GM12878 (cell line): ENCODE measurements around the gene SLC35A4. TPM values are rescaled to one million over a fixed set of nuclear protein-coding genes. Genes with fewer than 3 reads are reported as not detected.

Experiments used
- BACH1 ChIP-seq: fragments of 450-650 bp; IDR thresholded peaks from 2 replicates; pipeline ENCODE4 v1.6.1; 2017; ENCODE audit warnings: mild to moderate bottlenecking, borderline replicate concordance
- EGR1 ChIP-seq, 2 experiments: IDR thresholded peaks; 1 replicate in 1 of 2; 2 replicates in 1 of 2; pipeline ENCODE4 v1.6.1; 2011 to 2012; ENCODE audit warnings: low read depth in 2 of 2, low read length in 2 of 2, borderline replicate concordance in 1 of 2, mild to moderate bottlenecking in 1 of 2, moderate library complexity in 1 of 2
- ESRRA ChIP-seq: IDR thresholded peaks from 2 replicates; pipeline ENCODE4 v1.6.1; 2012; ENCODE audit warnings: mild to moderate bottlenecking, low read length, improper control_type of control experiment
- EZH2 ChIP-seq: IDR thresholded peaks from 2 replicates; pipeline ENCODE4 v1.6.1; 2012; ENCODE audit warnings: low read depth, mild to moderate bottlenecking, control low read depth, inconsistent platforms, low read length, borderline replicate concordance; ENCODE audit not compliant: control insufficient read depth
- FOS ChIP-seq: IDR thresholded peaks from 3 replicates; pipeline ENCODE4 v1.6.1; 2011; ENCODE audit warnings: borderline replicate concordance; ENCODE audit not compliant: insufficient read length; ENCODE audit errors: extremely low read depth
- IKZF2 ChIP-seq, 2 experiments: fragments of 450-650 bp; IDR thresholded peaks; 2 replicates each; pipeline ENCODE4 v1.6.1; 2017; ENCODE audit warnings: mild to moderate bottlenecking in 2 of 2, moderate library complexity in 2 of 2
- JUND ChIP-seq: IDR thresholded peaks from 2 replicates; pipeline ENCODE4 v1.6.1; 2012; ENCODE audit warnings: low read depth, mild to moderate bottlenecking, low read length, improper control_type of control experiment, moderate library complexity
- KLF5 ChIP-seq: fragments of 450-650 bp; IDR thresholded peaks from 2 replicates; pipeline ENCODE4 v1.6.1; 2014; ENCODE audit warnings: mild to moderate bottlenecking; ENCODE audit not compliant: partially characterized antibody
- MTA2 ChIP-seq: fragments of 450-650 bp; IDR thresholded peaks from 2 replicates; pipeline ENCODE4 v1.6.1; 2016; ENCODE audit warnings: low read depth, mild to moderate bottlenecking, moderate library complexity
- NFYA ChIP-seq: IDR thresholded peaks from 2 replicates; pipeline ENCODE4 v1.6.1; 2011; ENCODE audit warnings: low read depth, mild to moderate bottlenecking, low read length, improper control_type of control experiment, borderline replicate concordance
- NR2C1 ChIP-seq: fragments of 450-650 bp; IDR thresholded peaks from 2 replicates; pipeline ENCODE4 v1.6.1; 2017; ENCODE audit warnings: antibody characterized with exemption, mild to moderate bottlenecking, moderate library complexity
- POLR2A ChIP-seq: IDR thresholded peaks from 2 replicates; pipeline ENCODE4 v1.6.1; 2011; ENCODE audit warnings: low read depth, mild to moderate bottlenecking, low read length
- PRDM15 ChIP-seq: fragments of 450-650 bp; formaldehyde crosslinking; IDR thresholded peaks from 2 replicates; pipeline ENCODE4 v1.4.0; 2020; ENCODE audit warnings: mild to moderate bottlenecking, moderate library complexity
- RB1 ChIP-seq: fragments of 450-650 bp; formaldehyde crosslinking; IDR thresholded peaks from 2 replicates; pipeline ENCODE4 v1.6.1; 2017; ENCODE audit warnings: mild to moderate bottlenecking, borderline replicate concordance
- RUNX3 ChIP-seq: IDR thresholded peaks from 2 replicates; pipeline ENCODE4 v1.6.1; 2012; ENCODE audit warnings: low read length, inconsistent platforms
- SIN3A ChIP-seq: IDR thresholded peaks from 2 replicates; pipeline ENCODE4 v1.6.1; 2012; ENCODE audit warnings: low read depth, low read length, improper control_type of control experiment
- SMAD1 ChIP-seq: fragments of 450-650 bp; IDR thresholded peaks from 2 replicates; pipeline ENCODE4 v1.6.1; 2018; ENCODE audit warnings: mild to moderate bottlenecking, low read depth; ENCODE audit not compliant: partially characterized antibody
- SMAD5 ChIP-seq: IDR thresholded peaks from 2 replicates; pipeline ENCODE4 v1.6.1; 2016; ENCODE audit warnings: antibody characterized with exemption, low read depth
- TAF1 ChIP-seq: IDR thresholded peaks from 2 replicates; pipeline ENCODE4 v1.6.1; 2011; ENCODE audit warnings: mild to moderate bottlenecking, low read depth, low read length, borderline replicate concordance
- ZNF622 ChIP-seq: fragments of 450-650 bp; IDR thresholded peaks from 2 replicates; pipeline ENCODE4 v1.6.1; 2017; ENCODE audit warnings: mild to moderate bottlenecking, inconsistent platforms
- polyA plus RNA-seq, 11 experiments: library from polyadenylated mRNA; depleted of rRNA in 4 of 11; unstranded in 6 of 11; stranded (reverse) in 5 of 11; fragments of >200 nt; fragmentation: Nextera tagmentation in 4 of 11; fragmentation: Illumina TruSeq in 1 of 11; extraction: Ambion mirVana in 4 of 11; extraction: Trizol in 1 of 11; gene quantifications; 1 replicate in 1 of 11; 2 replicates in 10 of 11; pipeline versions ENCODE4 v1.2.1 to v1.2.3, GENCODE V29; 2011 to 2016; ENCODE audit warnings: inconsistent platforms in 2 of 11, missing spikeins in 2 of 11, low read depth in 1 of 11
- total RNA-seq, 4 experiments: library from RNA; depleted of rRNA in 3 of 4; stranded (reverse); fragments of >200 nt in 3 of 4; fragmentation: Illumina TruSeq in 1 of 4; extraction: Trizol in 1 of 4; gene quantifications; 2 replicates each; pipeline versions ENCODE4 v1.2.1 to v1.2.3, GENCODE V29; 2013 to 2021
- TF ChIP-seq, protein P1 (sequence below): fragments of 450-650 bp; IDR thresholded peaks from 2 replicates; pipeline ENCODE4 v1.6.1; 2018; ENCODE audit warnings: mild to moderate bottlenecking, low read depth, moderate library complexity; ENCODE audit not compliant: partially characterized antibody
- TF ChIP-seq, protein P2 (sequence below): fragments of 450-650 bp; IDR thresholded peaks from 2 replicates; pipeline ENCODE4 v1.6.1; 2017; ENCODE audit warnings: mild to moderate bottlenecking, low read depth, inconsistent platforms; ENCODE audit not compliant: poor library complexity, severe bottlenecking

SLC35A4 gene
- total and polyA plus RNA-seq, 10 of the 15 experiments (the other 5 are each of a cell fraction or from before 2014, with no cell fraction given): 23.8 to 167 (median 114) TPM

DNA sequence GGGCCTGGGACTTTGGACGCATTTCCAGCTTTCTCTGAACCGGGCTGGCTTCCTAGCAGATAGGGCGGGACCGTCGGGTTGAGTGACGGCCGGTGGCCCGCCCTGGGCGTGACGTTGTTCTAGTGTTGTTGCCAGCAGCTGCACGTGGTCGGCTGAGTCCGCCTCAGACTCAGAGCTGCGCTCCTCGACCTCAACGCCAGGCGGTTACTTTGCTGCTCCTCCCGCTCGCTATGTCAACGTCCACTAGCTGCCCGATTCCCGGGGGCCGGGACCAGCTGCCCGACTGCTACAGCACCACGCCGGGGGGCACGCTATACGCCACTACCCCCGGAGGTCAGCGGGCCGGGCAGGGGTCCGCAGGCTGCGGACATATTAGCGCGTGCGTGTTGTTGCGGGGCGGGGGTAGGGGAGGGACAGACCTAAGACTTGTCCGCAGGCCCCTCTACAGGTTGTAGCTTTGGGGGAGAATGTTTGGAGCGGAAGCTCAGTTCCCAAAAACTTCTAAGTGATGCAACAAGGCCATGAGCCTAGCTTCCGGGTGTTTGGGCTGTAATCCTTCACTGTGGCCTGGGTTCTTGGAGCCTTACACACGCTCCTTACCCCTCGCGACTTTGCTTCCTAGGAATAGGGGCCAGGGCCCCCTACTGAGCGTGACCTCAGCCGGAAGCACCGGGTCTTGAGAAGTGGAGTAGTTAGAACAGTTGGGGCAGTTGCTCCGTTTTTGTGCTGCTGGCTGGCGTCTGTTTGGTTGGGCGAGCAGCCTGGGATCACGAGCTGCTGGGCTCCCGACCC is 16.9 kb upstream of the SLC35A4 start, which contains the start of gene EIF4EBP3 (continued):
- TF ChIP-seq, protein P1, sequence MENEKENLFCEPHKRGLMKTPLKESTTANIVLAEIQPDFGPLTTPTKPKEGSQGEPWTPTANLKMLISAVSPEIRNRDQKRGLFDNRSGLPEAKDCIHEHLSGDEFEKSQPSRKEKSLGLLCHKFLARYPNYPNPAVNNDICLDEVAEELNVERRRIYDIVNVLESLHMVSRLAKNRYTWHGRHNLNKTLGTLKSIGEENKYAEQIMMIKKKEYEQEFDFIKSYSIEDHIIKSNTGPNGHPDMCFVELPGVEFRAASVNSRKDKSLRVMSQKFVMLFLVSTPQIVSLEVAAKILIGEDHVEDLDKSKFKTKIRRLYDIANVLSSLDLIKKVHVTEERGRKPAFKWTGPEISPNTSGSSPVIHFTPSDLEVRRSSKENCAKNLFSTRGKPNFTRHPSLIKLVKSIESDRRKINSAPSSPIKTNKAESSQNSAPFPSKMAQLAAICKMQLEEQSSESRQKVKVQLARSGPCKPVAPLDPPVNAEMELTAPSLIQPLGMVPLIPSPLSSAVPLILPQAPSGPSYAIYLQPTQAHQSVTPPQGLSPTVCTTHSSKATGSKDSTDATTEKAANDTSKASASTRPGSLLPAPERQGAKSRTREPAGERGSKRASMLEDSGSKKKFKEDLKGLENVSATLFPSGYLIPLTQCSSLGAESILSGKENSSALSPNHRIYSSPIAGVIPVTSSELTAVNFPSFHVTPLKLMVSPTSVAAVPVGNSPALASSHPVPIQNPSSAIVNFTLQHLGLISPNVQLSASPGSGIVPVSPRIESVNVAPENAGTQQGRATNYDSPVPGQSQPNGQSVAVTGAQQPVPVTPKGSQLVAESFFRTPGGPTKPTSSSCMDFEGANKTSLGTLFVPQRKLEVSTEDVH: no peak
- TF ChIP-seq RUNX3: no peak
- peak; percentile 57; the same call in 1 of the 2 replicates for TF ChIP-seq RB1
- peak in 1 of 2 experiments; percentile 36; a peak in 1 of 4 replicates for TF ChIP-seq IKZF2 (IDR thresholded peaks at IDR 0.05)
- peak; percentile 32 for TF ChIP-seq KLF5
- no peak for TF ChIP-seq SMAD1
- TF ChIP-seq EZH2: no peak
- TF ChIP-seq NR2C1: no peak
- no peak for TF ChIP-seq ZNF622
- TF ChIP-seq SIN3A: peak; percentile 84
- TF ChIP-seq SMAD5: peak; percentile 31; the same call in 1 of the 2 replicates
- no peak for TF ChIP-seq ESRRA
- peak; percentile 27; the same call in 1 of the 2 replicates for TF ChIP-seq BACH1
- no peak for TF ChIP-seq MTA2
- TF ChIP-seq TAF1: 0 out of 2 replicates have a peak, but pooled peaks have one; percentile 41
- TF ChIP-seq EGR1 (IDR thresholded peaks at IDR 0.05; ENCODE audit: borderline replicate concordance in 1 of 2, low read depth in 2 of 2, low read length in 2 of 2): no peak
- peak; percentile 87 for TF ChIP-seq POLR2A
- no peak for TF ChIP-seq FOS
- TF ChIP-seq JUND: no peak
- no peak for TF ChIP-seq PRDM15 (CRISPR knock-in tag)
- no peak for TF ChIP-seq NFYA
- TF ChIP-seq, protein P2, sequence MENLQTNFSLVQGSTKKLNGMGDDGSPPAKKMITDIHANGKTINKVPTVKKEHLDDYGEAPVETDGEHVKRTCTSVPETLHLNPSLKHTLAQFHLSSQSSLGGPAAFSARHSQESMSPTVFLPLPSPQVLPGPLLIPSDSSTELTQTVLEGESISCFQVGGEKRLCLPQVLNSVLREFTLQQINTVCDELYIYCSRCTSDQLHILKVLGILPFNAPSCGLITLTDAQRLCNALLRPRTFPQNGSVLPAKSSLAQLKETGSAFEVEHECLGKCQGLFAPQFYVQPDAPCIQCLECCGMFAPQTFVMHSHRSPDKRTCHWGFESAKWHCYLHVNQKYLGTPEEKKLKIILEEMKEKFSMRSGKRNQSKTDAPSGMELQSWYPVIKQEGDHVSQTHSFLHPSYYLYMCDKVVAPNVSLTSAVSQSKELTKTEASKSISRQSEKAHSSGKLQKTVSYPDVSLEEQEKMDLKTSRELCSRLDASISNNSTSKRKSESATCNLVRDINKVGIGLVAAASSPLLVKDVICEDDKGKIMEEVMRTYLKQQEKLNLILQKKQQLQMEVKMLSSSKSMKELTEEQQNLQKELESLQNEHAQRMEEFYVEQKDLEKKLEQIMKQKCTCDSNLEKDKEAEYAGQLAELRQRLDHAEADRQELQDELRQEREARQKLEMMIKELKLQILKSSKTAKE: no peak
